Stimulated activated CD4-positive, alpha-beta T cell treated with anti-CD3 and anti-CD28 coated beads, Interleukin-2, amount 100 ng/mL, for 24 hours (primary cell): ENCODE measurements around the gene CADM2.

Experiments used
- DNase-seq, 2 donors: peaks; one replicate each; pipeline ENCODE4 v3.0.0-alpha.2; 2020

CADM2 gene

GRCh38 chr3:84985795-84986194 is 27.0 kb downstream of the CADM2 start:
- DNase-seq = no peak

GRCh38 chr3:84987706-84988504 is 29.1 kb downstream of the CADM2 start:
- DNase-seq = no peak

GRCh38 chr3:84989102-84989501 is 30.3 kb downstream of the CADM2 start:
- no peak for DNase-seq

- no peak for DNase-seq
Measured at GRCh38 chr3:84991422-84991900, 32.7 kb downstream of the CADM2 start.

- no peak for DNase-seq
Measured at GRCh38 chr3:84993956-84994355, 35.2 kb downstream of the CADM2 start.

GRCh38 chr3:84998545-84998944 is 39.8 kb downstream of the CADM2 start:
- no peak for DNase-seq

GRCh38 chr3:85003479-85003878 is 44.7 kb downstream of the CADM2 start:
- no peak for DNase-seq

GRCh38 chr3:85004147-85004546 is 45.4 kb downstream of the CADM2 start:
- DNase-seq = no peak

GRCh38 chr3:85005946-85006345 is 47.2 kb downstream of the CADM2 start:
- no peak for DNase-seq

- DNase-seq = no peak
Measured at GRCh38 chr3:85007195-85008094, 48.7 kb downstream of the CADM2 start.

GRCh38 chr3:85020828-85021227 is 62.0 kb downstream of the CADM2 start:
- no peak for DNase-seq

- no peak for DNase-seq
Measured at GRCh38 chr3:85030052-85030451, 71.3 kb downstream of the CADM2 start.

GRCh38 chr3:85037203-85037602 is 78.4 kb downstream of the CADM2 start:
- no peak for DNase-seq

GRCh38 chr3:85041001-85041400 is 82.2 kb downstream of the CADM2 start:
- DNase-seq = no peak

- DNase-seq = no peak
Measured at GRCh38 chr3:85041562-85042055, 82.8 kb downstream of the CADM2 start.

GRCh38 chr3:85050821-85051220 is 92.0 kb downstream of the CADM2 start:
- DNase-seq = no peak

GRCh38 chr3:85051786-85052185 is 93.0 kb downstream of the CADM2 start:
- no peak for DNase-seq

- no peak for DNase-seq
Measured at GRCh38 chr3:85053626-85054025, 94.8 kb downstream of the CADM2 start.

GRCh38 chr3:85054579-85054978 is 95.8 kb downstream of the CADM2 start:
- DNase-seq = no peak

GRCh38 chr3:85068911-85069310 is 110.1 kb downstream of the CADM2 start:
- DNase-seq = no peak

GRCh38 chr3:85074003-85074402 is 115.2 kb downstream of the CADM2 start:
- DNase-seq = no peak

GRCh38 chr3:85075663-85076062 is 116.9 kb downstream of the CADM2 start:
- no peak for DNase-seq

GRCh38 chr3:85077018-85077417 is 118.2 kb downstream of the CADM2 start:
- no peak for DNase-seq
